GM18498 (cell line): ENCODE measurements around the gene OR2A42.
"Not testable (repeated sequence)": the region's sequence is repeated elsewhere in the genome, so short reads cannot be mapped to it uniquely, and the experiment has no call there.

Experiments
- ATAC-seq: cut with Tn5 transposase; IDR thresholded peaks from one replicate; pipeline ENCODE4 v1.9.1; 2021; ENCODE audit warnings: mild to moderate bottlenecking, moderate library complexity; ENCODE audit not compliant: unreplicated experiment

The OR2A42 gene, protein sequence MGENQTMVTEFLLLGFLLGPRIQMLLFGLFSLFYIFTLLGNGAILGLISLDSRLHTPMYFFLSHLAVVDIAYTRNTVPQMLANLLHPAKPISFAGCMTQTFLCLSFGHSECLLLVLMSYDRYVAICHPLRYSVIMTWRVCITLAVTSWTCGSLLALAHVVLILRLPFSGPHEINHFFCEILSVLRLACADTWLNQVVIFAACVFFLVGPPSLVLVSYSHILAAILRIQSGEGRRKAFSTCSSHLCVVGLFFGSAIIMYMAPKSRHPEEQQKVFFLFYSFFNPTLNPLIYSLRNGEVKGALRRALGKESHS

DNA sequence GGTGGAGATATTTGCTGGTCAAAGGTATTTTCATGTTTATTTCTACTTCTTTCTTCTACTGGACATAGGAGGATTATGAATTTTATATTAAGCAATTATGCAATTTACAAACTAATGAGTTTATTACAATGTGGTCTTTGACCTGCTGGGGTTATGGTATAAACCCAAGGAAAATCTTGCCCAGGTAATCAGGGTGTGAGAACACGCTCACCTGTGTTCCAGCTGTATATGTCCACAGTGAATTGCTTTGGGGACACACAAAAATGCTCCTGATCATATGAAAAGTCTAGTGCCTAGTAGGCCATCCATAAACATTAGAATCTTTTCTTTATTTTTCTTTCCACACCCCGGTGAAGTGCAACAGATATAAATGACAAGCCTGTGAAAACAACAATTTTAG is at the start of gene OR2A42:
OR2A42 (minus strand) TSS at position 241 of the 400 bp plus-strand sequence. CDS start 6,762 bp downstream, outside the sequence.
- ATAC-seq: not testable (repeated sequence)

DNA sequence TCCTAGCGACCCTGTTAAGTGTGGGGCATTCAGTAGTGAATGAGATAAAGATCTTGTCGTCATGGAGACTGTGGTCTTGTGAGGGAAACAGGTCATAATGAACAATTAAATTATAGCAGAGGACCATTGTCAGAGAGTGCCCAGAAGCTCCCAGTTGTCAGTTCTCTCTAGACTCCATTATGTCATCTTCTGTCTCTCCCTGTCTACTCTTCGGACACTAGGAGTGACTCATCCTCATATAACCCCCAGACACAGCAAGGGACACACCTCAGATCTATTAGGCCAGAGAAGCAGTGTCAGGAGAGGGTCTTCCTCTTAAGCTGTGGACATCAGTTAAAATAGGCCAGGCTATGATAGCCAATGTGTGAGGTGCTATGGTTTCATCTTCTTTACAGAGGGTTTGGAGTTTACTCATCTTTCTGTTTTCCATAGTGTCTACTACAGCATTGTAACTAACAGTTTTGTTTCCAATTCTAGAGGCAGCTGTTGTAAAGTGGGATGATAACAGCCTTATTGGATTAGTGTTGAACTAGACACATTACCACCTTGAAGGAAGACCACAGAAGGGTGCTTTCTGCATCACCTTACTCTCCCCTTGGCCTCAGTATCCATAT is 47.9 kb upstream of the OR2A42 start:
- ATAC-seq: not testable (repeated sequence)

DNA sequence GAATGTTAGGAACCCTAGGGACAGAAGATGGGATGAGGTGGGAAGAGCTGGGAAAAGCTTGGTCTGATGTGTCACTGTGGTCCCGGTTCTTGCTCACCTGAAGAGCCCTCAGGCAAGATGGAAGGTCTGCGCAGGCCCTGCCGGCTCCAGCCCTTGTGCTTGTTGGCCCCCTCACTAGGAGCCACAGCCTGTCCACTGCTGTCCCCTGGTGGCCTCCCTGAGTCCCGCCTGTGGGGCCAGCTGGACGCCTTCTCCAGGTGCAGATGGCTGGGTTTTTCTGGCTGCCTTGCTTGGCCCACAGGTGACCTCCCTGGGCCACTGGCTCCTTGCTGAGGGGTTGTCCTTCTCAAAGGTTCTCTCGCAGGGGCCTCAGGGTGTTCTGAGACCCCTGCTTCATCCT is 44.3 kb upstream of the OR2A42 start:
- ATAC-seq: not testable (repeated sequence)

DNA sequence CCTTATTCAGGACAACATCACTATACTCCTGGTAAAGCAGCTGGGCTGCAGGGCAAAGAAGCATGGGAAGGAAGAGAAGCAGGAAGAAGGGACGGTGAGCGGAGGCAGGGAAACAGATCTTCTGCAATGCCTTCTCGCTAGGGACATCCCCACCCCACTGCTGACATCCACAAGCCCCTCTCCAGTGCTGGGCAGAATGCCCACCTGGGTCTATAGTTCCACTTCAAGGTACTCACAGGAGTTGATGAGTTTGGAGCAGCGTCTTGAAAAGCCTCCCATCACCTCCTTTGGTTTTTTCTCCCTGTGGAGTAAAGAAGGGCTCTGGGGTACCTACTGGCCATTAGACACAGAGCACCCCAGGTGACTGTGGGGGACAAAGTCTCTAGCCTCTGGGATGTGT is 43.1 kb upstream of the OR2A42 start:
- ATAC-seq: not testable (repeated sequence)

DNA sequence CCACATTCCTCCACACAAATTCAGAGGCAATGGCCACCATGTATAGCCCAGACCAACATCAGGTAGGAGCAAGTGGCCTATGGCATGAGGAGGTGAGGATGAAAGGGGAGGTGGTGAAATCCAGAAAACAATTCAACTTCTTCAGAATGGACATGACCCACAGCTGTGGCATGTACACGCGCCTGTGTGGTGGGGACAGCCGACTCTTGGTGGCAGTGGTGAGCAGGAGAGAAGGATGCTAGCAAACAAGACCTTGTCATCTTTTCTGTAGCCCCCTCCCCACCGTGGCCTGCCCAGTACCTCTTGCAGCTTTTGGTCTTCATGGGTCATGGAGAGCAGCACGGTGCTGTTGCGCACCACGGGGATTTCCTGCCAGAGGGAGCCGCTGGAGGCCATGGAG is 42.6 kb upstream of the OR2A42 start:
- not testable (repeated sequence) for ATAC-seq

DNA sequence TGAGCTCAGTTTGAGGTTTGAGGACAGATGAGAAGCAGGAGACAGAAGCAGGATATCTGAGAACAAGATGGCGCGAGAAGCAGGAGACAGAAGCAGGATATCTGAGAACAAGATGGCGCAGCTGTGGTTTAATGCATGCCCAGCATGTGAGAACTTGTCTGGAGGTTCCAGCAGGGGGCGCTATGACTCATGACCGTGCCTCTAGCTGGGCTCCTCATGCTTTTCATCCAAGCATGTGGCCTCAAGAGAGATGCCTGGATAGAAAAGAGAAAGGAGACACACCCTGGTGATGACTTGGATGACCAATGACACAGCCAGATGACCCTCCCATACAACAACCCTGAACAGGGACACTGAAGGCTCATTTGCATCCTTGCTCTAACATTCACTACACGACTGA is 40.6 kb upstream of the OR2A42 start:
- peak; percentile 53 for ATAC-seq

DNA sequence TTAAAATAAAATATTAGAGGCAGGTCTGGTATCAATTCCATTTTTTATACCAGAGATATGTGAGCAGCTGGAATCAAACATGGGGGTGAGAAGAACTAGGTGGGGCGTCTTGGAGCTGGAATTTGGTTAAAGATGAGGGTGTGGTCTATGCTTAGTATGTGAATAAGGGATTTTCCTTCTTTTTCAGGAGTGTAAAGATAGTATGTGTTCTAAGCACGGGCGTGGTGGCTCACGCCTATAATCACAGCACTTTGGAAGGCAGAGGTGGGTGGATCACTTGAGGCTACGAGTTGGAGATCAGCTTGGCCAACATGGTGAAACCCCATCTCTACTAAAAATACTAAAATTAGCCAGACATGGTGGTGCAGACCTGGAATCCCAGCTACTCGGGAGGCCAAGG is 35.9 kb upstream of the OR2A42 start:
- not testable (repeated sequence) for ATAC-seq

DNA sequence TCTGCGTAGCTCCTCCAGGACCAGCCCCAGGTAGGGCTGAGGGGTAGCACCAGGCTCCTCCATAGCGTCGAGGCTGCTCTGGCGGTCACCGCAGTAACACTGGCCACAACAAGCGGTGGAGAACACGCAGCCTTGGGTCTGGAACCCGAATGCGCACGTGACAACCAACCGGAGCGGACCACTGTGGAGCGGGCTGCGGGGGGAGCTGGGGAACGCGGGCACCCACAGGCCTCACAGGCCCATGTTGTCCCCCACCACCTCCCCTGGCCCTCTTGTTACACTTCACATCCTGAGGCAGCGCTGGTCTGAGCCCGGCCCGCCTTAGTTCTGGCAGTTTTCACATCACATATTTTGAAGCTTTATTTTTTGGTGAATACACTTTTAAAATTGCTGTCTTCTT is 29.8 kb upstream of the OR2A42 start, which contains the start of gene CTAGE8:
CTAGE8 (minus strand) TSS at position 101 of the 400 bp plus-strand sequence; CDS start at position 63, 38 bp downstream.
- not testable (repeated sequence) for ATAC-seq

DNA sequence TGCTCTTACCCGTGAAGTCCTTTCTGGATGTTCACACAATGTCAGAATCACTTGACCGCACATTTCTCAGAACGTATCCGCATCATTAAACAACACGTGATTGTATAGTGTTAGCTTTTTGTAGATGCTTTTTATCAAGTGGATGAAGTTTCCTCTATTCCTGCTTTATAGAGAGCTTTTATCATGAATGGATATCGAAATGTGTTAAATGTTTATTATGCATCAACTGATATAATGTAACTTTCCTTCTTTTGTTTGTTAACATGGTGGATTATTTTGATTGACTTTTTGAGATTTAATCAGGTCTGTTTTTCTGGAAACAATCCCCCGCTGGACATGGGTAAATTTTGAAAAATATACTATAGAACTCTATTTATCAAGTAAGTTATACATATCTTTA is 25.3 kb upstream of the OR2A42 start, which contains the start of gene OR2A7:
OR2A7 (minus strand) TSS at position 101 of the 400 bp plus-strand sequence. CDS start 5,164 bp downstream, outside the sequence.
- ATAC-seq: not testable (repeated sequence)

DNA sequence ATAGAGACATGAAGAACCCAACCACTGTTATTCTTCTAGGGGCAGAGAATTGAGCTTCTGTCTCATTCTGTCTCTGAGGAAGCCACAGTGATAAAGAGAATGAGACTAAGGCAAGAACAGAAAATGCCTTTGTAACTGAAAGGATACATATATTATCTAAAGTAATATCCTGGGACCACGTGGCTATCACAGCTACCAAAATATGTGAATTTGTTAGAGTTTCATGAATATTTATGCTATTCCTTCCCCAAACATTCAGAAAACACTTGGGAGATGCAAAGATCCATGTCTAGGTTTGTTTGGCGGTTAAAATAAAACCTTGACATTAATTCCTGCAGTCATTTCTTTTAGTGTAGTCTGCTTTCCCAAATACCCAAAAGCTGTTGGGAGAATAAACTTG is 22.7 kb upstream of the OR2A42 start:
- not testable (repeated sequence) for ATAC-seq

DNA sequence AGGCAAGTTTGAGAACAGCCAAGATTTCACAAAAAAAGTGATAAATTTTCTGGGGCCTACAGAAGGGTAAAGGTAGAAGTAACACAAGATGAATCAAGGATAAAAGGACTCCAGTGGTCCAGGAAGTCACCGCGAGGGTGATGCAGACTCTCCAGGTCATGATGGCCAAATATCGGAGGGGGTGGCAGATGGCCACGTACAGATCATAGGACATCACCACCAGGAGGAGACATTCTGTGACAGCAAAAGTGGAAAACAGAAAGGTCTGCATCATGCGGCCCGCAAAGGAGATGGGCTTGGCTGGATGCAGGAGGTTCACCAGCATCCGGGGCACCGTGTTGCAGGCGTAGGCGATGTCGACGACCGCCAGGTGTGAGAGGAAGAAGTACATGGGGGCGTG is 19.7 kb upstream of the OR2A42 start:
- ATAC-seq: not testable (repeated sequence)

DNA sequence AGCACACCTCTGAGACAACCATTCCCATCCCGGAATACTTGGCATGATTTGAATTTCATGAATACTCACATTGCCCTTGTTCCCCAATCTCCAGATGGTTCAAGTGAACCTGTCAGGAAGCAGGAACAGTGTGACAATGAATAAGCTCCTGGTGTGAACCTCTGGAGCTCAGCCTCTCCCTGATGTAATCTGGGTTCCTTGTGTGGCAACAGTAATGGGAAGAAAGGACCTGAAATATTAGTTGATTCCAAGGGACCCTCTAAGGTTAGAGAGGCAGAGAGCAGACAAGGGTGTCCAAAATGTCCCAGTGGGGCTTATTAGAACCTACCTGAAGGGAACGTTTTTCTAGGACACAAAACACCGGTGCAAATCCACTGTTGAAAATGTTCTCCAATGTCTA is 16.7 kb upstream of the OR2A42 start:
- ATAC-seq: no peak

DNA sequence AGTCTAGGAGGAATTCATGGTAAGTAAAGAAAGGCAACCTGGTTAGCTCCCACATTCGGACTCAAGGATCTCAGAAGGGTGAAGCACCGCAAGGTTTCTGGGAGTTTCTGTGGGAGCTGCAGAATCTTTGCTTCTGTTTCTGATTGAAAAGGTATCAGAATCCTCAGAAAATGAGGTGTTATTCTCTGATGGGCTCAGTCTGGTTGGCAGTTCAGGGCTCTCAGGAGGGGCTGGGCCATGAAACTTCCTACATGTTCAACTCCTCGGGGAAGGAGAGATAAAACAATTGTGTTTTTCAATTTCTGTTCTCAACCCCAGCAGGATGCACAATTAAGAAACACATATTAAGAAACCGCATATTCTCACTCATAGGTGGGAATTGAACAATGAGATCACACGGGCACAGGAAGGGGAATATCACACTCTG is 16.1 kb upstream of the OR2A42 start:
- ATAC-seq: no peak

DNA sequence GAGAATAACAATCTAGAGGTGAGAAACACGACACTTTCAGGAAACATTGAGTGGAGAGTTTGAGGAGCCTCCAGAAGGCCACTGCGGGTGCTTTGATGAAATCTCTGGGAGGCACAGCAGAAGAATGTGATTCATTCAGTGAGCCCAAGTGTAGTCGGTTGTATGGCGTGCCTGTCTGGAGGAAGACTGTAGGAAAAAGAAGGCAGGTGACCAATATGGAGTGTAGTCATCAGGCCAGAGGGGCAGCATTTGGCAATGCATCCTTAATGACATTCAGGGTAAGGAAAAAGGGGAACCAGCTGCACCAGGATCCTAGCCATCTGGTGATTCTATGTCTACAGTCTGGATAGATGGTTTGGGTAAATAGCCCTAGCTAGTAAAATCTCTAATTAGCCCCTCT is 12.9 kb upstream of the OR2A42 start:
- not testable (repeated sequence) for ATAC-seq

DNA sequence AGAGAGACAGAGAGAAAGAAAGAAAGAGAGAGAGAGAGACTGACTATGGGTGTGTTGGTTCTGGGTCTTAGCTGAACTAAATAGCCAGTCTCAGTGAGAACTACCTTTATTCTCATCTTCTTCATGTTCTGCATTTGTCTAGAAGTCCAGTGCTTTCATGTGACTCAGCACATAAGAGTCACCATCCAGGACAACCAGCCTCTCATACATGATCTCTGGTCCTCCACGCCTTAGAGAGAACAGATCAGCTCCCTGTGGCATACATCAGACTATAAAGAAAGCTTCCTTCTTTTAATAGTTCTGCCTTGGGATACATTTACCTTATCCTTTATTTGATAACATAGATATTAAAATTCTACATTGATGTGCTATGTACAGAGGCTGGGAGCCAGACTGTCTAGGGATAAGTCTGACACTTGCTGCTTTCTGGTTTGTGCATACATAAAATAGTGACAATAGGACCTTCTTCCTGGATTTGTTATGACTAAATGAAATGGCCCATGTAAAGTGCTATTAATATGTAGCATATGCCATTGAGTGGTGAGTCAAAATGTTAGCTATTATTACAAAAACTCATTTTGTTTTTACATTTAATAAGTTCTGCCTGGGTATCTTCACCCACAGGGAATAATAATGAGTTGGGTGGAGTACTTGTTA is 8.4 kb upstream of the OR2A42 start:
- ATAC-seq: not testable (repeated sequence)

DNA sequence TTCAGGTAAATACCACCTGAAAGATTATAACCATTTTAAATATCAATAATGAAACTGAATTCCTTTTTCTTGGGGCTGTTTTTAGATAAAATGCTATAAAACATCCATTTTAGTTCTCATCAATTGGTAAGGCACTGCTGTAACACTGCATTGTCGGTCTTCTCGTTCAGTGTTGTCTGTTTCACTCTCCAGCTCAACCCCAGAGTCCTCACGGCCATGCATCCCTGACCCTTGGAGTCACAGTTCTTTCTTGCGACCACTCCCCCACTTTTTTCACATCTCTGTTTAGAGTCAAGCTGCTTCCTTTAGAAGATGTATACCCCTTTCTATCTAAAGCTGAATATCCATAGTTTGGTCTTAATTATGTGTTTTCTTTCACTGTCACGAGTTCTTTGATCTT is 7.6 kb upstream of the OR2A42 start:
- not testable (repeated sequence) for ATAC-seq

DNA sequence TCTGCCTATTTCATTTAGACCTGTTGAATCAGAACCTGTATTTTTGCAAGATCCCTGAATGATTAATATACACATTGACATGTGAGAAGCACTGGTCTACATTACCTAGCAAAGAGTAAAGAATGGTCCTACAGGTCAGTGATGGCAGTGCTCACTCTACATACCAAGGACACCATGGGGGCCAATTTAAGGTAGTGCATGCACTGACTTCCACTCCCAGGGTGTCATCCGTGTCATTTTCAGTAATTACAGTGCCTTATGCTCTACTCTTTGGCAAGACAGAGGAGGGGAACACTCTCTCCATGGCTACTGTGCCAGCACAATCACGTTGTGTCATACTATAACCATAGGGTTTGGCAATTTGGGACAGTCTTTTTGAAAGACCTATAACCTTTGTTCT is 6.0 kb upstream of the OR2A42 start:
- not testable (repeated sequence) for ATAC-seq

DNA sequence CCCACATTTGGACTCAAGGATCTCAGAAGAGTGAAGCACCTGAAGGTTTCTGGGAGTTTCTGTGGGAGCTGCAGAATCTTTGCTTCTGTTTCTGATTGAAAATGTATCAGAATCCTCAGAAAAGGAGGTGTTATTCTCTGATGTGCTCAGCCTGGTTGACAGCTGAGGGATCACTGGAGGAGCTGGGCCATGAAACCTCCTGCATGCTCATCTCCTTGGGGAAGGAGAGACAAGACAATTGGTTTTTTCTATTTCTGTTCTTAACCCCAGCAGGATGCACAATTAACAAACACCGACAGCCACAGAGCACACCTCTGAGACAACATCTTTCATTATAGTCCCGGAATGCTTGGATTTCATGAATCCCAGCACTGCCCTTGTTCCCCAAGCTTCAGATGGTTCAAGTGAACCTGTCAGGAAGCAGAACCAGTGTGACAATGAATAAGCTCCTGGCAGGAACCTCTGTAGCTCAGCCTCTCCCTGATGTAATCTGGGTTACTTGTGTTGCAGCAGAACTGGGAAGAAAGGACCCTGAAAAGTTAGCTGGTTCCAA is 799 bp downstream of the OR2A42 start:
- not testable (repeated sequence) for ATAC-seq

DNA sequence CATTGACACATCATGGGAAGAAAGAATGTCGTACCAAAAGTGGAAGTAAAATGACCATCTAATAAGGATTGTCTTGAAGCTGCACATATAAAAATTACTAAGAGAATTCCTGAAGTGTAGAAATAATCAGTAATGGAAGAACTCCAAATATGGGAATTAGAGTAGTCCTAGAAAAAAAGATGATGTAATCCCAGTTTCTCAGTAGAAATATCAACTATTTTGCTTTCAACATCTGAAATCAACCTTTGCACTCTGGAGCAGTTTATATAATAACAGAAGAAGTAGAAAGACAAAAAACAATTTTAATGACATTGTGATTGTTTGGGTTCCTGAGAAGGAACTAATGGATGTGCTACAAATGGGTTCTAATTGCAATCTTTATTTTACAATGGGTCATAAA is 6.4 kb downstream of the OR2A42 start:
- not testable (repeated sequence) for ATAC-seq

DNA sequence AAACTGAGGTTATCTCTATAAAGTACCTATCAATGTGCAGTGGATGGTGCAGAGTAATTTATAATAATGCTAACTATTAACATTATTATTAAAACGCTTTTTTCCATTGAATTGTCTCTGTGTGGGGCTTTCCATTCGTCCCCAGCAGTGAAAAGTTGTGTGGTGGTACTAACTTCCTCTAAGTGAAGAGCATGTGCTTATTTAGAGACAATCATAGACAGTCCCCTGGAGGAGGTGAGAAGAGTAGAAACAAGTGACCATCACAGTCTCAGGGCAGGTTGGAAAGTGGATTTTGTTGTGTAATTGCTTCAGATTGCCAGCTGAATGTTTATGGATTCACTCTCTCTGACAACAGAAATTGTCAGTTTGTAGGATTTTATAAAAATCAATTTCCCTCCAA is 8.4 kb downstream of the OR2A42 start:
- not testable (repeated sequence) for ATAC-seq

DNA sequence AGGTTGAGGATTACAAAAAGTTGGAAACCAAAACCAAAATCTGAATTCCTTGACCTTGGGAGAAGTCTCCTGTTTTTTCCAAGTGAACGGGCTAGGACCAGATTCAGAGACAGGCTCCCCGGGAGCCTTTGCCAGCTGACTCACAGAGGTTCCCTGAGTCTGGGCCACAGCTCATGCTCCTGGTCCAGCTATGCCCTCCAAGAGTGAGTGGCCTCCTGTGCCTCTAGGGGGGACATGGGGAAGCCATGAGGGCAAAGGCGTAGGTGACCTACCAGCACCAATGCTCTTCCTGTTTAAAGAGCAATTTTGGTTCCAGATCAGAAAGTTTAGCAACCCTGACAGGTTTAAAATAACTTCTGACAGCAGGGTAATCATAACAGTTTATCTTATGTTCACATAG is 10.6 kb downstream of the OR2A42 start:
- not testable (repeated sequence) for ATAC-seq
